Activated CD4-positive, alpha-beta T cell treated with anti-CD3 and anti-CD28 coated beads, Interleukin-2, amount 10 ng/mL, durations not matched to agents 24 days and 14 days (primary cell): ENCODE data around the gene DHX58. TPM values are rescaled to one million over a fixed set of nuclear protein-coding genes. Genes with fewer than 3 reads are reported as not detected.

Experiments
- DNase-seq: peaks from one replicate; pipeline ENCODE4 v3.0.0; 2022
- H3K27ac Mint-ChIP-seq: one replicate; pipeline ENCODE4 v1.8.0; 2022; ENCODE audit warnings: mild to moderate bottlenecking, mixed read lengths
- H3K27me3 Mint-ChIP-seq: one replicate; pipeline ENCODE4 v1.8.0; 2022; ENCODE audit warnings: mixed read lengths
- H3K36me3 Mint-ChIP-seq: one replicate; pipeline ENCODE4 v1.8.0; 2022; ENCODE audit warnings: low read depth, mild to moderate bottlenecking, mixed read lengths
- H3K4me1 Mint-ChIP-seq: one replicate; pipeline ENCODE4 v1.8.0; 2021; ENCODE audit warnings: mixed read lengths
- H3K4me3 Mint-ChIP-seq: one replicate; pipeline ENCODE4 v1.8.0; 2022; ENCODE audit warnings: mild to moderate bottlenecking, moderate library complexity, mixed read lengths
- H3K9me3 Mint-ChIP-seq: one replicate; pipeline ENCODE4 v1.8.0; 2021; ENCODE audit warnings: mixed read lengths
- intact Hi-C: fragments of 100-400 bp; cut with micrococcal nuclease; formaldehyde crosslinking; loops from one replicate; pipeline ENCODE4 v1.15.1; 2023
- total RNA-seq: library from RNA; stranded (reverse); gene quantifications from 2 replicates; pipeline ENCODE4 v1.2.3, GENCODE V29; 2022

The DHX58 gene
- total RNA-seq, 1 donor from 2014 or later = 25.8 TPM

- intact Hi-C loops = loop anchor here (5.0 kb wide), 1 partner anchor 67 kb away; no protein-coding TSS in a partner anchor
- H3K27ac Mint-ChIP-seq = no peak overlapping the region
- DNase-seq = no peak
- peaks cover 33% of the 10 kb centered on the region for H3K27me3 Mint-ChIP-seq
- H3K4me3 Mint-ChIP-seq = no peak overlapping the region
- H3K4me1 Mint-ChIP-seq = peaks cover 5% of the 10 kb centered on the region
- no peaks in the 10 kb centered on the region for H3K36me3 Mint-ChIP-seq
- no peaks in the 10 kb centered on the region for H3K9me3 Mint-ChIP-seq
These were observed 18.0 kb downstream of the DHX58 start for GRCh38 chr17:42094375-42095069.

GRCh38 chr17:42092939-42093338, 19.6 kb downstream of the DHX58 start:
- H3K27me3 Mint-ChIP-seq = peaks cover 35% of the 10 kb centered on the region
- no peak overlapping the region for H3K27ac Mint-ChIP-seq
- H3K9me3 Mint-ChIP-seq = no peaks in the 10 kb centered on the region
- H3K4me3 Mint-ChIP-seq = no peak overlapping the region
- peaks cover 4% of the 10 kb centered on the region for H3K4me1 Mint-ChIP-seq
- DNase-seq = no peak
- H3K36me3 Mint-ChIP-seq = no peaks in the 10 kb centered on the region
- intact Hi-C loops = no loop called here

DNA sequence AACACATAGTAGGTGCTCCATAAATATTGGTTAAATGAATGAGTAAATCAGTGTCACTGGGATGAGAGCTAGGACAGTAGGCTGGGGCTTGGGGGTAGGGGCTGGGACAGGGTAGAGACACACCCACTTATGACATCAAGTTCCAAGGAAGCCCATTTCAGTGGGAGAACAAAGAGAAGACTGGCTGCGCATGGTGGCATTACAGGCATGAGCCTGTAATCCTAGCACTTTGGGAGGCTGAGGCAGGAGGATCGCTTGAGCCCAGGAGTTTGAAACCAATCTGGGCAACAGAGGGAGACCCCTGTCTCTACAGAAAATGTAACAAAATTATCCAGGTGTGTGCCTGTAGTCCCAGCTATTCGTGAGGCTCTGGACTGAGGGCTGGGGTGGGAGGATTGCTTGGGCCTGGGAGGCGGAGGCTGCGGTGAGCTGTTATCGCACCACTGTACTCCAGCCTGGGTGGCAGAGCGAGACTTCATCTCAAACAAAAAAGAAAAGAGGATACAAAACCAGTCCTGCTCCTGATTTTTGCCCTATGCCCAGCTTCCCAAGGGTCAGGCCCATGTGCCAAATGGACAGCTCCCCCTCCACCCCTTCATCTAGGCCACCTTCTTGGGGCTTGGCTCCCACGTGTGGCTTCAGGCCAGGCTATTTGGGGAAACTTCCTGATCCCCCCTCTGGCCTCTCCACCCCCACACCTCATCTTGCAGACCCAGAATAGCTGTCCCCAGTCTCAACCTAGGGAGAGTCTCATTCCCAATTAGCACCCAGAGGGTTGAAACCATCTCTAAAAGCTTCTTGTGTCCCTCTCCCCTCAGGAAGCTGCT, 21.3 kb downstream of the DHX58 start:
- DNase-seq = no peak
- no peak overlapping the region for H3K27ac Mint-ChIP-seq
- intact Hi-C loops = no loop called here
- H3K4me1 Mint-ChIP-seq = no peaks in the 10 kb centered on the region
- H3K4me3 Mint-ChIP-seq = no peak overlapping the region
- peaks cover 22% of the 10 kb centered on the region for H3K27me3 Mint-ChIP-seq
- no peaks in the 10 kb centered on the region for H3K36me3 Mint-ChIP-seq
- no peaks in the 10 kb centered on the region for H3K9me3 Mint-ChIP-seq

DNA sequence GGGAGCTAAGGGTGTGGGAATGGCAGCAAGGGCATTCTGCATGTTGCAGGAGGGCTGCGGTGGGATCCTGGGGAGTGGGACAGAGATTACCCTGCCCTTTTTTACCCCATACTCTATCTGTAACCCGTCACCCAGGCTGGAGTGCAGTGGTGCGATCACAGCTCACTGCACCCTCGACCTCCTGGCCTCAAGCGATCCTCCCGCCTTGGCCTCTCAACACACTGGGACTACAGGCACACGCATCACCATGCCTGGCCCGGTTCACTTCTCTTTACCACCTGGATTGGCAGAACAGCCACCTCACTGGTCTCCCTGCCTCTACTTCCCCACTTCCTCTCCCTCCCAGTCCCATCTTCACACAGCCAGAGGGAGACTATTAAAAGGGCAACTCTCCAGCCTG, 23.8 kb downstream of the DHX58 start:
- Mint-ChIP-seq H3K27me3 (peaks cover 22% of the 10 kb centered on the region), H3K27ac (no peak overlapping the region), H3K4me3 (no peak overlapping the region), H3K9me3 (no peaks in the 10 kb centered on the region), H3K4me1 (no peaks in the 10 kb centered on the region), H3K36me3 (no peaks in the 10 kb centered on the region)
- DNase-seq = no peak
- intact Hi-C loops = no loop called here

DNA sequence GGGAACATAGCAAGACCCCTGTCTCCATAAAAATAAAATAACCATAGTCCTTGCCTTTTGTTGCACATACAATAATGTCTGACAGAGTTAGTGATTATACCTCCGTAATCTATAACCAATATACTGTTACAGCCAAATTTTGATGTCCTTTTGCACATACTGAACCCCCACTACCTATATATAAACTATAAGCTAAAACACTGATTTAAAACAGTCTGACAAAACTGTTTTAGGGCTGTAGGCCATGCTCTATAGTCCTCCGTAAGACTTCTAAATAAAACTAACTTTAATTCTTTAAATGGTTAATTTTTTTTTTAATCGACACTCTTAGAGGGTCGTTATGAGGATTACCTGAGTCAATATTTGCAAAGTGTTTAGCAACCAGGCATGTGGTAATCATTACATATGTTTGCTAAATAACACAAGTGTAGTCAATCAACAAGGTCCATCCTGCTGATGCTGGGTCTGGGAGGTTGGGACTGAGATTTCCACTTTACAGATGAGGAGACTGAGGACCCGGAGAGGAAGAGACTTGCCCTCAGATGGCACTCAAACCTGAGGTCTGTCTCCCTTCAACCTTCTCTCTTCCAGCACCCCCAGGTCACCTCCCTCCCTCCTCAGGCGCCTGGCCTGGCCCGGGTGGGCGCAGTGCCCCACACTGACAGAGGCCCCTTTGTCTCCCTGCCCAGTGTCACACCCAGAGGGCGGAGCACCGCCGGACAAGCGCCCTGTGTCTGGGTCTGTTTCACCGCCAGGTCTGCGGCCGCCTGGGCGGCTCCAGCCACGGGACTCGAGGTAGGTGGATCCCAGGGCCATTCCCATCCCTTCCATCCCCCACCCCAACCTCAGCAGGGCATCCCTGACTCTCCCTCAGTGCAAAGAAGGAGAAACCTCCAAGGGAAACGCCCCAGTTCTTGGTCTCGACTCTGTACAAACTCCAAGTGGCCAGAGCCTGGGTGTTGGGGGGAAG, 24.5 kb downstream of the DHX58 start:
- Mint-ChIP-seq H3K4me1 (no peaks in the 10 kb centered on the region), H3K4me3 (no peak overlapping the region), H3K27me3 (peaks cover 22% of the 10 kb centered on the region), H3K36me3 (no peaks in the 10 kb centered on the region), H3K9me3 (no peaks in the 10 kb centered on the region), H3K27ac (no peak overlapping the region)
- DNase-seq = no peak
- intact Hi-C loops = no loop called here

DNA sequence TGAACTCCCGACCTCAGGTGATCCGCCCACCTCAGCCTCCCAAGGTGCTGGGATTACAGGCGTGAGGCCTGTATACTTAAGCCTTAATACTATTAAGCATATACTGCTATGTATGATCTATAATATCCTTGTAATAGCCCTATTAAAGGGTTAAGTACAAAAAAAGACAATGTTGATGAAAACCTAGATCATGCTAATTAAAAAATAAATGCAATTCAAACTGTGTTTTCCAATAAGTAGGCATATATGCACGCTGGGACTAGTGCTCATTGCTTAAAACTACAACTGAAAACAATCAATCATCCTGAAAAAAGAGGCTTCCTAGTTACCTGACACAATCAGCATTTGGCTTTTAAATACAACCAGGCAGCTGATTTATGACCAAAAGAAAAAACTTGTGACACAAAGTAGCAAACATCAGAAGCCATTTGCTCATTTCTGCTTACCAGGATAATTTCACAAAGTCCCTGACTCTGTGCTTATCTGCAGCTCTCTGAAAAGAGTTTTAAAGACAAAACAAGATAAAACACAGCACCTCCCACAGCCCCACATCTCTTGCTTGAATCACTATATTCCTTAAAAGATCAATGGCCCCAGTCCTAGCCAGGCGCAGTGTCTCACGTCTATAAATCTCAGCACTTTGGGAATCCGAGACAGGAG, 25.3 kb downstream of the DHX58 start:
- no peaks in the 10 kb centered on the region for H3K36me3 Mint-ChIP-seq
- no peak for DNase-seq
- H3K27me3 Mint-ChIP-seq = peaks cover 20% of the 10 kb centered on the region
- no peaks in the 10 kb centered on the region for H3K4me1 Mint-ChIP-seq
- H3K4me3 Mint-ChIP-seq = no peak overlapping the region
- H3K27ac Mint-ChIP-seq = no peak overlapping the region
- intact Hi-C loops = no loop called here
- H3K9me3 Mint-ChIP-seq = no peaks in the 10 kb centered on the region

DNA sequence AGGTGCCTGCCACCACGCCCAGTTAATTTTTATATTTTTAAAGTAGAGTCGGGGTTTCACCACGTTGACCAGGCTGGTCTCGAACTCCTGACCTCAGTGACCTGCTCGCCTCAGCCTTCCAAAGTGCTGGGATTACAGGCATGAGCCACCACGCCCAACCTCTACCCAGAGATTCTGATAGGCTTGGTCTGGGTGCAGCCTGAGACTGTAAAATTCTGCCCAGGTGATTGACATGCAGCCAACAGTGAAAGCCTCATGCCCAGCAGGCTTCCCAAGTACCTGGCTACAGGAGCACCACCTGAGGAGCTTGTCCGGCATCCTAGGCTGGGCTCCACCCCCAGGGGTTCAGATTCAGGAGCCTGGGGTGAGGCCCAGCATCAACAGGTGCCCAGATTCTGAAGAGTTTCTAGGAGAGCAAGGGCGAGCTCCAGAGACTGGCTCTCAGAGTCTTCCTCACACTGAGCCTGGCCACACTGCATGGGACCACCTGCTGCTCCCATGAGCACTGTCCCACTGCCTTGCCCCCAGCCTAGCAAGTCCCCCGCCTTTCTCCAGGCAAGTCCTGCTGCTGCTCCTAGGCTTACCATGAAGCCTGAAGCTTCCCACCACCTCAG, 30.9 kb downstream of the DHX58 start:
- no peak overlapping the region for H3K4me3 Mint-ChIP-seq
- no peaks in the 10 kb centered on the region for H3K4me1 Mint-ChIP-seq
- intact Hi-C loops = no loop called here
- no peak for DNase-seq
- no peak overlapping the region for H3K27ac Mint-ChIP-seq
- no peaks in the 10 kb centered on the region for H3K9me3 Mint-ChIP-seq
- no peaks in the 10 kb centered on the region for H3K27me3 Mint-ChIP-seq
- H3K36me3 Mint-ChIP-seq = no peaks in the 10 kb centered on the region

- Mint-ChIP-seq H3K4me1 (no peaks in the 10 kb centered on the region), H3K36me3 (no peaks in the 10 kb centered on the region), H3K4me3 (no peak overlapping the region), H3K27ac (no peak overlapping the region), H3K27me3 (peaks cover 4% of the 10 kb centered on the region), H3K9me3 (no peaks in the 10 kb centered on the region)
- intact Hi-C loops = no loop called here
- no peak for DNase-seq
These were observed 33.0 kb downstream of the DHX58 start for GRCh38 chr17:42079541-42079940.

DNA sequence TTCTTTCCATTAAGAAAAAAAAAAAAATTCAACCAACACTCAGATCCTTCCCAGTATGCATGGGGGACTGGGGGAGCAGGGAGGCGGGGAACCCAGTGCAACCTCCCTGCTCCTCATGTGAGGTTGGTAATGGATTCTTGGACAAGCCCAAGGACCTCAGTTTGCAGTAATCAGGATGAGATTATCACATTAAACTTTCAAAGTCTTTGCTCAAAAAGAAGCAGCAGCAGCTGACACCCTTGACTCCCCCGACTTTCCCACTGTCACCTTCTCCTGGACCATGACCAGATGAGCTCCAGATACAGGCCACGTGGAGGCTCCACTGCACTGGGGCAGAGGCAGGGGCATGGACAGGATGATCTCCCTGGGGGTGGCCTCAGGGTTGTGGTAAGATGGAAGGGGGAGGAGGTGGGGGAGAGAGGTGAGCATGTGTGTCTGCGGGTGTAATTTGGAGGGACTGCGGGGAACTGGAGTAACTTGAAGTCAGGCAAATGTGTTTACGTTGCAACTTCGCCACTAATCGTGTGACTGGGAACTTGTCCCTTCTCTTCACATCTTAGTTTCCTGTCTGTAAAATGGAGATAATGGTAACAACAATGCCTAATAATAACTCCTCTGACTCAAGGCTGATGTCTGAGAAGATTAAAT, 34.0 kb downstream of the DHX58 start:
- DNase-seq = no peak
- intact Hi-C loops = no loop called here
- Mint-ChIP-seq H3K27me3 (peaks cover 11% of the 10 kb centered on the region), H3K27ac (no peak overlapping the region), H3K36me3 (no peaks in the 10 kb centered on the region), H3K9me3 (no peaks in the 10 kb centered on the region), H3K4me1 (no peaks in the 10 kb centered on the region), H3K4me3 (no peak overlapping the region)

- Mint-ChIP-seq H3K4me1 (peaks cover 3% of the 10 kb centered on the region), H3K9me3 (no peaks in the 10 kb centered on the region), H3K27ac (no peak overlapping the region), H3K36me3 (no peaks in the 10 kb centered on the region), H3K4me3 (no peak overlapping the region), H3K27me3 (peaks cover 19% of the 10 kb centered on the region)
- DNase-seq = no peak
- intact Hi-C loops = no loop called here
These were observed 34.8 kb downstream of the DHX58 start for GRCh38 chr17:42077755-42078154.

DNA sequence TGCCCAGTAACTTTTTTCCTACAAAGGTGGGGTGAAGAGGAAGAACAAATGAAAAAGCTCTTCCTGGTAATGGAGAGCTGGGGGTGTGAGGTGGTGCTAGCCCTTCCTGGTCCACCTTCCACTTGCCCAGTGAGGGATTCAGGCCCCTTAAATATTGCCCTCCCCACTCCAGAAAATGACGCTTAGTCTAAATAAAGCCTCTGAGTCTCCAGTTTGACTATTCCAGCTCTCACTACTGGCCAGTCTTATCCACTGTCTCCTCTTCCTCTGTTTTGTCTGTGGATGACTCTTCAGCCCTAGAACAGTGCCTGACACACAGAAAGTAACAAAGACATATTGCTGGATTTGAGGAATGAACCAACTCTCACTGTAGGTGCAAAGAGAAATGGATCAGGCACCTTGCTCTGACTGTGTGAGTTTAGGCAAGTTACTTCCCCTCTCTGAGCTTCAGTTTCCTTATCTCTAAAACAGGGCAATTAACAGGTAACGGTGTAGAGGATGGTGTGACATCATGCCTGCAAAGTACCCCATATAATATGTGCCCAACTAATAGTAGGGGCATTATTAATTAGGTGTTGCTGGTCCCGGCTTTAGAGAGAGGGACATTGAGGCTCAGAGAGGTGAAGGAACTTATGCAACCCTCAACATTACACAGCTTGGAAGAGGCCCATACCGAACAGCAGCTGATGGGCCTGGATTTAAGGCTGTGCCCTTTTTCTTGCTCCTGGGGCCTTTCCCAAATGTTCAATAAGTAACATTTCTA, 35.5 kb downstream of the DHX58 start:
- H3K27me3 Mint-ChIP-seq = peaks cover 20% of the 10 kb centered on the region
- DNase-seq = no peak
- peaks cover 4% of the 10 kb centered on the region for H3K4me1 Mint-ChIP-seq
- H3K9me3 Mint-ChIP-seq = no peaks in the 10 kb centered on the region
- no peak overlapping the region for H3K27ac Mint-ChIP-seq
- no peak overlapping the region for H3K4me3 Mint-ChIP-seq
- intact Hi-C loops = no loop called here
- no peaks in the 10 kb centered on the region for H3K36me3 Mint-ChIP-seq

DNA sequence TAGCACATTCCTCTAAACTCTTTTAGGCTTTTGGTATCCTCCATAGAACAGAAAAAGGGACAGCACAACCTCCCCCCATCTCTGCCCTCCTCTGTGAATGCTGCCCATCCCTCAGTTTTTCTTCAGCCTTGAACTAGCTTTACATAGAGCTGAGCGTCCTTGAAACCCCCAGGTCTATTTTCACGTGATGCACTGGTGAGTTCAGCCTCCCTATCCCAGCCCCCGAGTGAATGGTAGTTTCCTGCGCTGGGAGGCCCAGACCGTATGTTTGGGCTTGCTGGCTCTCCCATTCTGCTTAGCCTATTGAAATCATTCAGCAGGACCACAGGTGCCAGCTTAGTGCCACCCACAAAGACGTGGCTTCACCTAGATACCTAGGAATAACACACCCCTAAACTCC, 36.7 kb downstream of the DHX58 start:
- DNase-seq = no peak
- no peak overlapping the region for H3K27ac Mint-ChIP-seq
- H3K9me3 Mint-ChIP-seq = no peaks in the 10 kb centered on the region

More for the DNA sequence above, 36.7 kb downstream of the DHX58 start:
- intact Hi-C loops = no loop called here
- no peaks in the 10 kb centered on the region for H3K36me3 Mint-ChIP-seq
- peaks cover 5% of the 10 kb centered on the region for H3K4me1 Mint-ChIP-seq
- H3K4me3 Mint-ChIP-seq = no peak overlapping the region
- peaks cover 30% of the 10 kb centered on the region for H3K27me3 Mint-ChIP-seq
